ENCODE measurements around the gene IL21R. TPM values are rescaled to one million over a fixed set of nuclear protein-coding genes. Genes with fewer than 3 reads are reported as not detected.

Gene IL21R
- total and polyA plus RNA-seq, 10 of the 15 experiments (the other 5 are each of a cell fraction or from before 2014, with no cell fraction given) = 5.3 to 138 (median 82.5) TPM

- TF ChIP-seq ZBTB11 (CRISPR knock-in tag; IDR thresholded peaks at IDR 0.05) (no peak), POLR2A (IDR thresholded peaks at IDR 0.05; ENCODE audit: low read depth, low read length) (peak; percentile 54), ZBED1 (IDR thresholded peaks at IDR 0.05; ENCODE audit: borderline replicate concordance) (peak; percentile 55; the same call in 1 of the 2 replicates), TBL1XR1 (IDR thresholded peaks at IDR 0.05; ENCODE audit: low read depth, low read length) (peak; percentile 91), ATF7 (IDR thresholded peaks at IDR 0.05; ENCODE audit: low read depth) (peak; percentile 96), ZBTB4 (CRISPR knock-in tag; IDR thresholded peaks at IDR 0.05) (no peak), EZH2 (IDR thresholded peaks at IDR 0.05; ENCODE audit: borderline replicate concordance, control insufficient read depth, low read depth, low read length) (no peak), ZZZ3 (IDR thresholded peaks at IDR 0.05; ENCODE audit: control insufficient read depth, insufficient read length, low read depth) (no peak), MTA2 (IDR thresholded peaks at IDR 0.05; ENCODE audit: low read depth) (peak; percentile 71), GABPA (IDR thresholded peaks at IDR 0.05; ENCODE audit: low read depth) (peak; percentile 68), ESRRA (IDR thresholded peaks at IDR 0.05; ENCODE audit: low read length) (no peak), RELA (IDR thresholded peaks at IDR 0.05; ENCODE audit: borderline replicate concordance, partially characterized antibody) (peak; percentile 6), E2F8 (IDR thresholded peaks at IDR 0.05; ENCODE audit: low read depth, partially characterized antibody) (peak; percentile 22), IRF5 (IDR thresholded peaks at IDR 0.05; ENCODE audit: borderline replicate concordance) (no peak), WRNIP1 (IDR thresholded peaks at IDR 0.05; ENCODE audit: borderline replicate concordance, low read depth, low read length) (no peak), CREM (IDR thresholded peaks at IDR 0.05; ENCODE audit: low read depth) (peak; percentile 77), ZNF24 (IDR thresholded peaks at IDR 0.05) (peak; percentile 42; the same call in 1 of the 2 replicates), POLR2AphosphoS2 (IDR thresholded peaks at IDR 0.05; ENCODE audit: low read depth, low read length) (no peak), POU2F2 (IDR thresholded peaks at IDR 0.05; ENCODE audit: borderline replicate concordance, low read depth, low read length) (peak; percentile 44; the same call in 2 of the 3 replicates)
Observed at GRCh38 chr16:27367461-27368357, 34.3 kb upstream of the IL21R start (continued).
